ENCODE data around the gene RHCG. TPM values are rescaled to one million over a fixed set of nuclear protein-coding genes. Genes with fewer than 3 reads are reported as not detected.

The RHCG gene
- total and polyA plus RNA-seq, 2 of the 13 experiments (the other 11 are each of a cell fraction or from before 2014, with no cell fraction given), result not detected

DNA sequence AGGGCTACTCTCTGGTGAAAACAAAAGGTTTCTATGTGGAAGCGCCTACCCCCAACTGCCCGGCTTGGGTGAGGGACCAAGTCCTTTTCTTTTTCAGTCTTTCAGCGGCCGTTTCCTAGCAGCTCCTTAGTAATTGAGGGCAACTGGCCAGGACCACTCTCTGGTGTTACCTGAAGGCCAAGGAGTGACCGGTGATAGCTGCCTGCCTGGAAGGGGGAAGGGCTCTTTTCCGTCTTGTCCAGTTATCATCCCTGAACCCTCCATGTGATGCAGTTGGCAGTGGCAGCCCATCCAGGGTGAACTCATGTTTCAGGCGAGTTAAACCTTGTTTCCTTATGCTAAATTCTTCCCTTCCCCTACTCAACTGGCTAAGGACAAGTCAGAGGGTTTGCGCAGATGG, 33.3 kb downstream of the RHCG start (continued):
- TF ChIP-seq FOXP4 (CRISPR knock-in tag; IDR thresholded peaks at IDR 0.05) (no peak), ZNF501 (CRISPR knock-in tag; IDR thresholded peaks at IDR 0.05) (0 out of 2 replicates have a peak, but pooled peaks have one; percentile 50), MED1 (CRISPR knock-in tag; IDR thresholded peaks at IDR 0.05) (0 out of 2 replicates have a peak, but pooled peaks have one; percentile 1)
- TF ChIP-seq, protein P1, sequence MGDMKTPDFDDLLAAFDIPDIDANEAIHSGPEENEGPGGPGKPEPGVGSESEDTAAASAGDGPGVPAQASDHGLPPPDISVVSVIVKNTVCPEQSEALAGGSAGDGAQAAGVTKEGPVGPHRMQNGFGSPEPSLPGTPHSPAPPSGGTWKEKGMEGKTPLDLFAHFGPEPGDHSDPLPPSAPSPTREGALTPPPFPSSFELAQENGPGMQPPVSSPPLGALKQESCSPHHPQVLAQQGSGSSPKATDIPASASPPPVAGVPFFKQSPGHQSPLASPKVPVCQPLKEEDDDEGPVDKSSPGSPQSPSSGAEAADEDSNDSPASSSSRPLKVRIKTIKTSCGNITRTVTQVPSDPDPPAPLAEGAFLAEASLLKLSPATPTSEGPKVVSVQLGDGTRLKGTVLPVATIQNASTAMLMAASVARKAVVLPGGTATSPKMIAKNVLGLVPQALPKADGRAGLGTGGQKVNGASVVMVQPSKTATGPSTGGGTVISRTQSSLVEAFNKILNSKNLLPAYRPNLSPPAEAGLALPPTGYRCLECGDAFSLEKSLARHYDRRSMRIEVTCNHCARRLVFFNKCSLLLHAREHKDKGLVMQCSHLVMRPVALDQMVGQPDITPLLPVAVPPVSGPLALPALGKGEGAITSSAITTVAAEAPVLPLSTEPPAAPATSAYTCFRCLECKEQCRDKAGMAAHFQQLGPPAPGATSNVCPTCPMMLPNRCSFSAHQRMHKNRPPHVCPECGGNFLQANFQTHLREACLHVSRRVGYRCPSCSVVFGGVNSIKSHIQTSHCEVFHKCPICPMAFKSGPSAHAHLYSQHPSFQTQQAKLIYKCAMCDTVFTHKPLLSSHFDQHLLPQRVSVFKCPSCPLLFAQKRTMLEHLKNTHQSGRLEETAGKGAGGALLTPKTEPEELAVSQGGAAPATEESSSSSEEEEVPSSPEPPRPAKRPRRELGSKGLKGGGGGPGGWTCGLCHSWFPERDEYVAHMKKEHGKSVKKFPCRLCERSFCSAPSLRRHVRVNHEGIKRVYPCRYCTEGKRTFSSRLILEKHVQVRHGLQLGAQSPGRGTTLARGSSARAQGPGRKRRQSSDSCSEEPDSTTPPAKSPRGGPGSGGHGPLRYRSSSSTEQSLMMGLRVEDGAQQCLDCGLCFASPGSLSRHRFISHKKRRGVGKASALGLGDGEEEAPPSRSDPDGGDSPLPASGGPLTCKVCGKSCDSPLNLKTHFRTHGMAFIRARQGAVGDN (CRISPR knock-in tag; IDR thresholded peaks at IDR 0.05), result no peak

GRCh38 chr15:89462198-89462912, 34.0 kb downstream of the RHCG start:
- POLR2A ChIA-PET, result no interaction called here
- H3K4me2 ChIP-seq (ENCODE audit: low read depth, low read length), result peak overlapping the region; percentile 62
- TF ChIP-seq POLR2G (IDR thresholded peaks at IDR 0.05; ENCODE audit: low read depth, low read length) (peak; percentile 73), MXI1 (IDR thresholded peaks at IDR 0.05; ENCODE audit: borderline replicate concordance, low read depth, low read length) (peak; percentile 81; the same call in 1 of the 3 replicates), RBFOX2 (IDR thresholded peaks at IDR 0.05; ENCODE audit: low read depth, low read length) (peak; percentile 67), TAF1 (CRISPR knock-in tag; IDR thresholded peaks at IDR 0.05) (peak; percentile 63; the same call in 1 of the 2 replicates), RFXAP (CRISPR knock-in tag; IDR thresholded peaks at IDR 0.05; ENCODE audit: borderline replicate concordance) (peak; percentile 61; the same call in 1 of the 2 replicates), HDAC1 (CRISPR knock-in tag; IDR thresholded peaks at IDR 0.05) (0 out of 2 replicates have a peak, but pooled peaks have one; percentile 33), MAX (IDR thresholded peaks at IDR 0.05) (peak; percentile 73), ATF1 (CRISPR knock-in tag; IDR thresholded peaks at IDR 0.05) (peak; percentile 56), NFYB (CRISPR knock-in tag; IDR thresholded peaks at IDR 0.05) (peak; percentile 79), POLR2AphosphoS5 (IDR thresholded peaks at IDR 0.05; ENCODE audit: low read depth, low read length) (peak; percentile 90), RFX5 (IDR thresholded peaks at IDR 0.05; ENCODE audit: low read depth, low read length) (peak; percentile 55), NFYC (CRISPR knock-in tag; IDR thresholded peaks at IDR 0.05) (peak; percentile 85)

More at GRCh38 chr15:89462198-89462912, 34.0 kb downstream of the RHCG start:
- intact Hi-C loops (cut with micrococcal nuclease; ENCODE audit: unreplicated experiment), result no loop called here
- DNase-seq (ENCODE audit: low spot score) (peak; percentile 79), ATAC-seq (peak; percentile 80), FAIRE-seq (peak; percentile 66)
- H3K4me3 ChIP-seq (replicated peaks in 1 of 3; ENCODE audit: insufficient read depth in 1 of 3, low read depth in 2 of 3, low read length in 3 of 3), result peak overlapping the region; percentile 20 to 63 (median 25); a peak in 5 of 6 replicates
- no TSS peak for BruUV-seq (replicated peaks)
- H2AFZ ChIP-seq (ENCODE audit: low read length), result peak overlapping the region; percentile 5
- in situ Hi-C loops (cut with HindIII; ENCODE audit: extremely low pct_ligation_motif_present, low pct_unique_long_range_greater_than_20kb), result no loop called here
- peak overlapping the region; percentile 62 for H3K9ac ChIP-seq (ENCODE audit: insufficient read depth, low read depth, low read length)
- H3K79me2 ChIP-seq (ENCODE audit: insufficient read depth, low read length), result no peaks in the 10 kb centered on the region
- CTCF ChIA-PET (ENCODE audit: low intra/inter-chr PET ratio, low total read pairs), result no interaction called here
- whole genome bisulfite sequencing (ENCODE audit: low lambda C conversion rate), result 25% methylated on average over 6 of the region's 9 CpGs
- H3K27me3 ChIP-seq (ENCODE audit: control insufficient read depth in 1 of 2, insufficient read depth in 2 of 2, low read length in 2 of 2), result no peaks in the 10 kb centered on the region
- peak overlapping the region; percentile 64 for H3K27ac ChIP-seq (ENCODE audit: extremely low read length, insufficient read depth, low read length)
- no peaks in the 10 kb centered on the region for H3K9me3 ChIP-seq (ENCODE audit: low read length)
- no peaks in the 10 kb centered on the region for H3K36me3 ChIP-seq (replicated peaks in 1 of 2; ENCODE audit: control insufficient read depth in 1 of 2, insufficient read depth in 2 of 2, low read length in 2 of 2)
- peaks cover 64% of the 10 kb centered on the region for H3K4me1 ChIP-seq (ENCODE audit: insufficient read depth, low read length)
- H4K20me1 ChIP-seq (ENCODE audit: insufficient read depth, low read length), result no peaks in the 10 kb centered on the region
